Activated CD8-positive, alpha-beta memory T cell treated with anti-CD3 and anti-CD28 coated beads, Interleukin-2, amount 10 ng/mL, durations not matched to agents 7 days and 5 days (primary cell): ENCODE measurements around the gene IRF2. TPM values are rescaled to one million over a fixed set of nuclear protein-coding genes. Genes with fewer than 3 reads are reported as not detected.

Source experiments
- ATAC-seq: fragments of 150-1000 bp; cut with Tn5 transposase; one replicate; pipeline ENCODE4 v1.10.0; 2021; ENCODE audit warnings: moderate library complexity
- CTCF ChIA-PET: fragments of 350-600 bp; sonication (Branson Sonifier 250); formaldehyde crosslinking; loops from one replicate; lab custom pipeline; 2021; ENCODE audit warnings: antibody characterized with exemption; lab: Charles Lee
- DNase-seq: peaks from one replicate; pipeline ENCODE4 v3.0.0-alpha.2; 2020
- H3K27ac Mint-ChIP-seq: one replicate; pipeline ENCODE4 v1.8.0; 2021; ENCODE audit warnings: mild to moderate bottlenecking, mixed read lengths
- H3K27me3 Mint-ChIP-seq: one replicate; pipeline ENCODE4 v1.8.0; 2021; ENCODE audit warnings: mixed read lengths
- H3K36me3 Mint-ChIP-seq: one replicate; pipeline ENCODE4 v1.8.0; 2021; ENCODE audit warnings: mild to moderate bottlenecking, mixed read lengths
- H3K4me1 Mint-ChIP-seq: one replicate; pipeline ENCODE4 v1.8.0; 2021; ENCODE audit warnings: mixed read lengths
- H3K4me3 Mint-ChIP-seq: one replicate; pipeline ENCODE4 v1.8.0; 2021; ENCODE audit warnings: mild to moderate bottlenecking, moderate library complexity, mixed read lengths
- H3K9me3 Mint-ChIP-seq: one replicate; pipeline ENCODE4 v1.8.0; 2022; ENCODE audit warnings: low read depth, mixed read lengths
- total RNA-seq, 2 experiments: library from RNA; stranded (reverse); gene quantifications; one replicate each; pipeline ENCODE4 v1.2.3, GENCODE V29; 2021

The IRF2 gene
- total RNA-seq, 2 experiments from 2014 or later = 81.6 to 112 TPM

DNA sequence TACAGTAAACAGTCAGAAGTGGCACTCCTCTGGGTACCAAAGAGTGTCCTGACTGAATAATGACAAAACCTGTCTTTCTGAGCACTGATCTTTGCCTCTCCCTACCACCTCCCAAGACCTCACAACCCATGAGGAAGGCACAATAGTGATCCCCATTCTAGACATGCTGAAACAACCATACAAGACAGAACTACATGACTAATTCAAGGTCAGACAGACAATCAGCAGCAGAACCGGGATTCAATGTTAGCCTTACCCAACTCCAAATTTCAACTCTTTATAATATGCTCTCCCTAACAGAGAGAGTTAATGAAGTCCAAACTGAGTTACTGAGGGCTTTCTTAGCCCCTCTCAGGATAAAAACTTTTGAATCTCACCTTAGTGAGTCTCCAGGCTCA lies 71.0 kb downstream of the IRF2 start:
- no peaks in the 10 kb centered on the region for H3K9me3 Mint-ChIP-seq
- H3K4me1 Mint-ChIP-seq = peaks cover 27% of the 10 kb centered on the region
- peaks cover 84% of the 10 kb centered on the region for H3K36me3 Mint-ChIP-seq
- no peak overlapping the region for H3K27ac Mint-ChIP-seq
- DNase-seq (no peak), ATAC-seq (no peak)
- no peak overlapping the region for H3K4me3 Mint-ChIP-seq
- H3K27me3 Mint-ChIP-seq = no peaks in the 10 kb centered on the region
- CTCF ChIA-PET = no interaction called here

DNA sequence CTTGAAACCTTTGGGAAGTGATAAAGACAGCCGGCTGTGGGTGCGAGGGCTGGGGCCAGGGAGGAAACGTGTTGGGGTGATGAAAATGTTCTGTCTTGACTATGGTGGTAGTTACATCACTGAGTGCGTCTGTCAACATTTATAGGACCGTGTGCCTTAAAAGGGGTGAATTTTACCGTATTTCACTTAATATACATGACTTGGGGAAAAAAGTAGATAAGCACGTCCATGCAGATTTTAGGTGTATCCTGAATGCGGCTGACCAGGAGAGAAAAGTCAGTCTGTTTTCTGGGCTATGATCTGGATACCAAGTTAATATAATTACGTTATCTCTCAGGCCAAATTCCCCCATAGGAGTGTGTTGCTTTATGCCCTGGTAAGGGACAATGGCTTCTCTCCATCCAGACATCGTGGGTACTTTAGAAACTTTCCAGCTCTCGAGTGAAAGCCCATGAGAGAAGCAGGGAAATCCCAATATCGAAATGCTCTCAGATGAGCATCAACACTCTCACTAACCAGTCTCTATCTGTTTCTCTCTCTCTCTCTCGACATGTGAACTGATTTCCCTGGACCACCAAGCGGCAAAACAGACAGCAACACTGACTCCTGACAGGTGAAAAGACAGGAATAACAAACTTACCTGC lies 71.5 kb downstream of the IRF2 start:
- Mint-ChIP-seq H3K9me3 (no peaks in the 10 kb centered on the region), H3K27ac (no peak overlapping the region), H3K4me1 (peaks cover 24% of the 10 kb centered on the region), H3K27me3 (no peaks in the 10 kb centered on the region), H3K4me3 (no peak overlapping the region), H3K36me3 (peaks cover 84% of the 10 kb centered on the region)
- CTCF ChIA-PET = no interaction called here
- no peak for DNase-seq
- no peak for ATAC-seq

DNA sequence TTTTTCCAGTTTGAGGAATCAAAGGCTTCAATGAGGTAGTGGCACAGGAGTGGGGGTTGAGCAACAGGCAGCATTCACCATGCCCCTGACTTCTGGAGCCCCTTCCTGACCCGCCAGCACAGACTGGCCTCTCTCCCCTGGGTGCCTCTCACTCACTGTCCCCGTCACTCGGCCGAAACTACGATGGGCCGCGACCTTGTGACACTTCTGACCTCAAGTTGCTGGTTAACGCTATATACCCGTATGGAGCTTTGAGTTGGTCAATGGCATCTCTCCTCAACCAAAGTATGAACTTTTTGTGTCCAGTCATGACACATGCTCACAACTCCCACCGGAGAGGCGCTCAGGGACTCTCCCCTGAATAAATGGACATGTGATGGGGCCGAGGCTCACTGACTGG lies 72.1 kb downstream of the IRF2 start:
- Mint-ChIP-seq H3K36me3 (peaks cover 83% of the 10 kb centered on the region), H3K27ac (no peak overlapping the region), H3K4me1 (peaks cover 28% of the 10 kb centered on the region), H3K9me3 (no peaks in the 10 kb centered on the region), H3K4me3 (no peak overlapping the region), H3K27me3 (no peaks in the 10 kb centered on the region)
- CTCF ChIA-PET = no interaction called here
- DNase-seq (no peak), ATAC-seq (no peak)

DNA sequence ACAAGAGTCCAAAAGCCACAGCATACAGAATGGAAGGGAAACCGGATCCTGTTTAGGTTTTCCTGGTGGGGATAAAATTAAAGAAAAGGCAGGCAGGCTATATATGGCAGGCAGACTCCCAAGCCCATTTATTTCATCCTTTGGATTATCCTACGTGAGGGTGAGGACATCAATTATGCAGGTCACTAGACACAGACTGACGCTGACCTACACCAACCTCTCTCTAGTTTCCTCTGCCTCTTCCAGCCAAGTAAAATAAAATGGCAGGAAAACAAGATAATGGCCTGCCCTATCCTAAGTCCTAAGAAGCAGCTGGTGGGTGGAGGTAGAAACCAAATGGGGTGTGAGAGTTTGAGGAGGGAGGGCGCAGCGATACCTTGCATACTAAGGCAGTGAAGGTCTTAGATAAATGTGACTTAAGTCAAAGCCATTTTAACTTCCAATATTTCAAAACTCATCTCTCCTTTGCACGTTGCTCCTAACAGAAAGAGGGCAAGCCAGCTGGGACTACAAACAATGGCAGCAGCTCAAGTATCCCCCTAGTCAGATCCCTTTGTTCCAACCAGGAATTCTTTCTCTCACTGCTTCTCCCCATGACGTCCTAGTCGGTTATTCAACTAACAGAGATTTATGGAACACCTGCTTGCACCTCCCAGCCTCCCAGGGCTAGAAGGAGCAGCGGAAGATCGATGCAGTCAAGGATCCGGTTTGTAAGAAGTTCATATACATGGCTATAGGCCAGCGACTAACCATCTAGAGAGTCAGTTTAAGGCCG lies 72.8 kb downstream of the IRF2 start:
- CTCF ChIA-PET = no interaction called here

DNA sequence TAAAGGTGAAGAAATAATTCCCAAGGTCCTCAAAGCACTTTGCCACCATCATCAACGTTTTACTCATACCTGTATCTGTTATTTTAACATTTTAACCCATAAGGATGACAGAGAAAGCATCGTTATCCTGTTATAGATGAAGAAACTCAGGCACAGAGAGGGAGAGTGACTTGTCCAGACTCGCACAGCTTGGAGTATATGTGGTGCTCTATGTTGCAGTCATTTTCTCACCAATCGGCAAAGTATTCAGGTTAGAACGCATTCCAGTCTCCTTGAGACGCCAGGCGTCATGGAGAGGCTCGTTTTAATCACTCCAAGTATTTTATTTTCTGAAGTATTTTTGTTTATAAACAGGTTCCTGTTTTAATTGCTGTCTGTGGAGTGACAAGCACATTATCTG lies 73.5 kb downstream of the IRF2 start:
- Mint-ChIP-seq H3K27me3 (no peaks in the 10 kb centered on the region), H3K4me1 (peaks cover 33% of the 10 kb centered on the region), H3K4me3 (no peak overlapping the region), H3K9me3 (no peaks in the 10 kb centered on the region), H3K36me3 (peaks cover 83% of the 10 kb centered on the region), H3K27ac (no peak overlapping the region)
- CTCF ChIA-PET = no interaction called here
- ATAC-seq (no peak), DNase-seq (no peak)

More for the DNA sequence above, 72.8 kb downstream of the IRF2 start:
- Mint-ChIP-seq H3K9me3 (no peaks in the 10 kb centered on the region), H3K36me3 (peaks cover 82% of the 10 kb centered on the region), H3K27me3 (no peaks in the 10 kb centered on the region), H3K27ac (peak overlapping the region; percentile 8), H3K4me3 (no peak overlapping the region), H3K4me1 (peaks cover 30% of the 10 kb centered on the region)
- no peak for ATAC-seq
- no peak for DNase-seq

DNA sequence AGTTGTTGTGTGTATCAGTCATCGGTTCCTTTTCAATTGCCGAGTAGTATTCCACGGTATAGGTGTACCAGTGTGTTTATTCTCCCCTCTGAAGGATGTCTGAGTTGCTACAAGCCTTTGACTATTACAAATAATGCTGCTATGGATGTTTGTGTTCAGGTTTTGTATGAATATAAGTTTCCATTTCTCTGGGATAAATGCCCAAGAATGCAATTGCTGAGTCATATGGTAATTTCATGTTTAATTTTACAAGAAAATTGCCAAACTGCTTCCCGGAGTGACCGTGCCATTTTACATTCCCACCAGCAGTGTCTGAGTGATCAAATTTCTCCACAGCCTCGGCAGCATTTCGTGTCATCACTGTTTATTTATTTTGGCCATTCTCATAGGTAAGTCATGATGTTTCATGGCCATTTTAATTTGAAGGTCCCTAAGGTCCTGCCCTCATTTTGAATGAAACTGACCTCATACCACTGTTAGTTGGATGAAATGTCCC lies 73.9 kb downstream of the IRF2 start:
- H3K9me3 Mint-ChIP-seq = no peaks in the 10 kb centered on the region
- no peak overlapping the region for H3K4me3 Mint-ChIP-seq
- CTCF ChIA-PET = no interaction called here
- no peak overlapping the region for H3K27ac Mint-ChIP-seq
- no peaks in the 10 kb centered on the region for H3K27me3 Mint-ChIP-seq
- ATAC-seq (no peak), DNase-seq (no peak)
- H3K4me1 Mint-ChIP-seq = peaks cover 37% of the 10 kb centered on the region
- peaks cover 84% of the 10 kb centered on the region for H3K36me3 Mint-ChIP-seq

DNA sequence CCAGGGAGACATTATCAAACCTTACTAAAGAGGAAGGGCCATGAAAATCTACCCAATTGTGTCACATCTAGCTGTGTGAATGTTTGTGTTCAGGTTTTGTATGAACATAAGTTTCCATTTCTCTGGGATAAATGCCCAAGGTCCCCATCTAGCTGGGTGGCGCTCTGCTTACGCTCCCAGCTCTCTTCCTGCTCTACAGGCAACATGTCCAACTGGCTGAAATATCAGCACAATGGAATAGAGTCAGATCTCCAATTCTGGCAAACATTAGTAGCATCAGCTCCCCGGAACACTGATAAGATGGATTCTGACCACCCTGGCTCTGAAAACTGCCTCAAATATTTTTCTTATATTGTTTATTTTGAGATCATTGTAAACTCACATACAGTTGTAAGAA lies 74.8 kb downstream of the IRF2 start:
- ATAC-seq = no peak
- H3K9me3 Mint-ChIP-seq = no peaks in the 10 kb centered on the region
- DNase-seq = no peak
- H3K27me3 Mint-ChIP-seq = no peaks in the 10 kb centered on the region
- CTCF ChIA-PET = no interaction called here
- H3K4me3 Mint-ChIP-seq = no peak overlapping the region
- H3K27ac Mint-ChIP-seq = no peak overlapping the region
- H3K4me1 Mint-ChIP-seq = peaks cover 43% of the 10 kb centered on the region
- H3K36me3 Mint-ChIP-seq = peaks cover 83% of the 10 kb centered on the region

DNA sequence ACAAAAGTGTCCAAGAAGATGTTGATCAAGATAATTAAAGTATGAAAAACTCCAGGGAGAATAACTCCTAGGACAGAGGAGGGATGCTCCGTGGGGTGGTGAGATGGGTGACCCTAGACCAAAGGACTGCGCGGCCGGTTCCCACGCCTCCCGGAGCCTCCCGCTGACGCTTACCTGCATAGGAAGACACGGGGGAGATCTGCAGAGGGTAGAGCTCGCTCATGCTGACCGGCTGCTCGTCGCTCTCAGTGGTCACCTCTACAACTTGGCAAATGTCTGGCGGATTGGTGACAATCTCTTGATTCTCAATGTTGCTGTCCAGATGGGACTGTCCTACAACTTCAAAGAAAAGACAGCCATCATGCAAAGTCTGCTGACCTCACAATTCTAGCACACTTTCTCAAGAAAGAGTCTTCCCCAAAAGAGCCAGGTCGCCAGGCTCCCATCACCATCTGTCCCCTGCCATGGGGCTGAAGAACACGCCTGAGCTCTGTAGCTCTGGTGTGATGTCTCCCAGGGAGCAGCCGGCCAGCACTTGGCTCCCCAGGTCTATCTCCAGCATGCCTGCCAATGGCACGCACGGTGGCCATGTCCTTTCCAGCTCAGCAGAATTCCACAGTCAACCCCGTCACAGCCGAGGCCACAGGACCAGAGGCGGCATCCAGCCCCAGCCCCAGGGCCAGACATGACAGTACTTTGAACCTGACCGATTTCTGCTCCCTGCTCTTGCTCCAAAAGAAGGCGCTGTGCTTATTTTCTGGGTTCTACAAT lies 75.4 kb downstream of the IRF2 start:
- ATAC-seq = no peak
- no peaks in the 10 kb centered on the region for H3K9me3 Mint-ChIP-seq
- DNase-seq = no peak
- no peak overlapping the region for H3K27ac Mint-ChIP-seq
- peaks cover 45% of the 10 kb centered on the region for H3K4me1 Mint-ChIP-seq
- H3K27me3 Mint-ChIP-seq = no peaks in the 10 kb centered on the region
- no peak overlapping the region for H3K4me3 Mint-ChIP-seq
- peaks cover 86% of the 10 kb centered on the region for H3K36me3 Mint-ChIP-seq
- CTCF ChIA-PET = interaction anchor here (0.9 kb wide), 1 partner anchor 10 kb away, joined by 3 read pairs; no protein-coding TSS in a partner anchor

DNA sequence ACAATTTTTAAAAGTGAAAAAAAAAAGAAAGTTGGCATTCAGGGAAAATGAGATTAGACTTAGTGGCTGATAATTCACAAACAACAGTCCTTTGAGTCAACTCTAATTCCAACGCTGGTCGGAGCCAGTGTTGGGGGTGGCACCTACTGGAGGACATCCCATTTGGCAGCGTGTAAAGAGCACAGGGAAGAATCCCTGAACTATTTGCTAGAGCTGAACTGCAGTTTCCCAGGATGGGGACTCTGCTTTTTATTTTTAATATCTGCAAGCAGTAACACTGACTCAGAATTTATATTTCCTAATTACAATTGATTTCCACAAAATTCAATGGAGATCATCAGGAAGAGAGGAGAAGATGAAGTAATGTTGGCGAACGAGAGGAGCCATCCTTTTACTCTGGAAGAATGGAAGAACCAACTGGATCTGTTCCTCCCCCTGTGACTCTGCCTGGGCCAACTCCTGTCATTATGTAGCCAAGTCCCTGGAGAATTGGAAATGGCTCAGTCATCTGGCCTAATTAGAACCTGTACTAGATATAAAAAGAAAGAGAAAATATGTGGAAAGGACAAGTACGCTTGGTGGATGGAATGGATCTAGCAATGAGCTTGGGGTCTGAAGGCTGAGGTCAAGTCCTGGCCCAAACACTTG lies 76.7 kb downstream of the IRF2 start:
- ATAC-seq = no peak
- DNase-seq = no peak
- CTCF ChIA-PET = interaction anchor here (0.9 kb wide), 1 partner anchor 12 kb away, joined by 3 read pairs; no protein-coding TSS in a partner anchor
- no peak overlapping the region for H3K27ac Mint-ChIP-seq
- H3K4me1 Mint-ChIP-seq = peaks cover 49% of the 10 kb centered on the region
- no peaks in the 10 kb centered on the region for H3K27me3 Mint-ChIP-seq
- H3K9me3 Mint-ChIP-seq = no peaks in the 10 kb centered on the region
- H3K36me3 Mint-ChIP-seq = peaks cover 86% of the 10 kb centered on the region
- H3K4me3 Mint-ChIP-seq = no peak overlapping the region

DNA sequence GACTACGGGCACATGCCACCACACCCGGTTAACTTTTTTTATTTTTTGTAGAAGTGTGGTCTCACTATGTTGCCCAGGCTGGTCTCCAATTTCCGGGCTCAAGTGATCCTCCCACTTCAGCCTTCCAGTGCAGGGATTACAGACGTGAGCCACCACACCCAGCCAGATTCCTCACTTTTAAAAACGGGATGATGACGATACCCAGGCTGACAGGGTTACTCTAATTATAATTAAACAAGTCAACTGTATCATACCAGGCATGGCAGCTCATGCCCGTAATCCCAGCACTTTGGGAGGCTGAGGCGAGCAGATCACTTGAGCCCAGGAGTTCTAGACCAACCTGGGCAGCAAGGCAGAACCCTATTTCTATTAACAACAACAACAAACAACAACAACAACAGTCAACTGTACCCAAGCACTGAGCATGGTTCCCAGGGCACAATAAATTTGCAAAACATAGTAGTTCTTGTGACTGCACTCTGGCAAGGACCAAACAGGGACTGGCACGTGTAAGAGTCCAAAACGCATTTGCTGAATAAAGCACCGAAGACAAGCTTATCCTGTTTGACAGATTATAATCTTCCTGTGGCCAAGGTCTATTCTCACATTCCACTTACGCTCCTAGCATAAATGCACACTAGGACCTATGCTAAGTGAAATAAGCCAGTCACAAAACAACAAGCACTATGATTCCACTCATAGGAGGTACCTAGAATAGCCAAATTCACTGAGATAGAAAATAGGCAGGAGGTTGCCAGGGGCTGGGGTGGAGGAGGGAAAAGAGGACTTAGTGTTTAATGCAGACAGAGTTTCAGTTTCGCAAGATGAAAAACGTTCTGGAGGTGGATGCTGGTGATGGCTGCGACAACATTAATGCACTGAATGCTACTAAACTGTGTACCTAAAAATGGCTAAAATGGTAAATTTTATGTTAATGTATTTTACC lies 77.5 kb downstream of the IRF2 start:
- Mint-ChIP-seq H3K9me3 (no peaks in the 10 kb centered on the region), H3K4me3 (no peak overlapping the region), H3K36me3 (peaks cover 86% of the 10 kb centered on the region), H3K27me3 (no peaks in the 10 kb centered on the region), H3K27ac (peak overlapping the region; percentile 37), H3K4me1 (peaks cover 49% of the 10 kb centered on the region)
- ATAC-seq = peak; percentile 27
- no peak for DNase-seq
- CTCF ChIA-PET = no interaction called here

DNA sequence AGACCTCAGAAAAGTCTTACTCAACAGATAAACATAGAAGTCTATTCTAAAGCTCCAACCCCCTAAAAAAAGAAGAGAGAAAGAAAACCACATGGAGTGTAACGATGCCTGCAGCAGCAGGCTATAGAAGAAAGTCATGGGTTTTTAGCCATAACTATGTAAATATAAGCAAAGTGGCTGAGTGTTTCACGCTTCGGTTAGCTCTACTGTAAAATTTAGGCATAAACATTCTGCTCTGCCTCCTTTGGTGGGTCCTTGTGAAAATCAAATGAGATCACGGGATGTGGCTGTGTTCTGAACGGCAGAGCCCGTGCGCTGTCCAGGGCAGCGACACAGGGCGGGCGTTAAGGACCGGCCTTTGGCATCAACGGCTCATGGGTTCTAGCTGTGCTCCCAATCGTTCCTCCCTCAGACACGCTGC lies 78.4 kb downstream of the IRF2 start:
- peaks cover 42% of the 10 kb centered on the region for H3K4me1 Mint-ChIP-seq
- CTCF ChIA-PET = interaction anchor here (1.0 kb wide), 1 partner anchor 108 kb away, joined by 3 read pairs; no protein-coding TSS in a partner anchor
- no peak overlapping the region for H3K27ac Mint-ChIP-seq

DNA sequence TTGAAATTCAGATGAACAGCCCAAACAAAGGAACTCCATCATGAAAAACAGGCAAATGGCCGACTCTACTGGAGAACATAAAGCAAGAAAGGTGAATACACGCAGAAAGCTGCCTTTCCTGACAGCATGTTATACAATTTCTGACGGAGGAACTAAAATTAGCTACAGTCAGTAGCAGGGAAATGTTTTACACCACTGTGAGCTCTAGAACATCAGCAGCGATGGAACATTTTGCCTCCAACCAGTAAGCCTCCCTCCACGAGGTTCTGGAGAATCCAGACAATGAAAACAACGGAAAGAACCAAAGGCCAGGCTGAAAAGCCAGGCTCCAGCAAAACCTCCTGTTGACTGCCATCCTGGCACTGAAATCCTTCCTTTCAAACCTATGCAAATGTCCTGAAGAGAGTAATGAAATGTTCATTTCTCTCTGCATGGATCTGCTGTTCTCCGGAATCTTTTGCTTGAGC lies 78.9 kb downstream of the IRF2 start:
- Mint-ChIP-seq H3K27me3 (no peaks in the 10 kb centered on the region), H3K36me3 (peaks cover 85% of the 10 kb centered on the region), H3K9me3 (no peaks in the 10 kb centered on the region), H3K4me1 (peaks cover 39% of the 10 kb centered on the region), H3K4me3 (no peak overlapping the region), H3K27ac (no peak overlapping the region)
- CTCF ChIA-PET = interaction anchor here (1.0 kb wide), 1 partner anchor 108 kb away, joined by 3 read pairs; no protein-coding TSS in a partner anchor
- DNase-seq = no peak
- no peak for ATAC-seq

More for the DNA sequence above, 78.4 kb downstream of the IRF2 start:
- H3K9me3 Mint-ChIP-seq = no peaks in the 10 kb centered on the region
- H3K4me3 Mint-ChIP-seq = no peak overlapping the region
- peaks cover 86% of the 10 kb centered on the region for H3K36me3 Mint-ChIP-seq
- no peak for DNase-seq
- no peak for ATAC-seq
- H3K27me3 Mint-ChIP-seq = no peaks in the 10 kb centered on the region
